Vagina (tissue), 2 donors: ENCODE data around the gene PTPRN2.

Source experiments
- CTCF ChIP-seq, 3 experiments: fragments of 450-650 bp in 2 of 3; fragments of 200-600 bp in 1 of 3; sonication (generic) in 1 of 3; IDR thresholded peaks; one replicate each; pipeline ENCODE4 v1.5.1; 2017 to 2019; ENCODE audit warnings: antibody characterized with exemption in 3 of 3, mild to moderate bottlenecking in 2 of 3, moderate library complexity in 2 of 3
- POLR2A ChIP-seq, 2 donors: fragments of 450-650 bp; IDR thresholded peaks; one replicate each; pipeline ENCODE4 v1.6.1; 2017; ENCODE audit warnings: antibody characterized with exemption in 2 of 2, mild to moderate bottlenecking in 2 of 2, moderate library complexity in 2 of 2
- POLR2AphosphoS5 ChIP-seq, 2 donors: sonication (generic); formaldehyde crosslinking; IDR thresholded peaks; one replicate each; pipeline ENCODE4 v1.9.0; 2017; ENCODE audit warnings: antibody characterized with exemption in 2 of 2, mild to moderate bottlenecking in 2 of 2, low read depth in 1 of 2; ENCODE audit not compliant: insufficient read depth in 1 of 2

DNA sequence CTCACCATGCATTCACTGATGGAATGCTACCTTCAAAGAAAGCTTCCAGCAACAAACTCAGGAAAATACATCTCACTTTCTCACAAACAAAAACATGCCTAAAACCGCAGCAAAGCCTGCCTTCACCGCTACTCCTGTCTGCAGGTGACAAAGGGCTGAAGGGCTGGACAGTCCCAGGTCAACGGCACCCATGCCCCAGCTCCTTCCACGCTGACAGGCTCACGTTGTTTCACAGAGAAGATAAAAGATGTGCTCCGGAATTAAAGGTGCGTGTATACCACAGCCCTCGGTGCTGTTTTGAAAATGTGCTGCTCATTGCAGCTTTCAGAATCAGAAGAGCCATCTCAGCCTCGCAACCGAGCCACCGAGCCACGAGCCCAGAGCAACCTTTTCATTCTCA is 445.0 kb downstream of the PTPRN2 start:
- TF ChIP-seq CTCF (IDR thresholded peaks at IDR 0.05) = no peak
- no peak for TF ChIP-seq POLR2A (IDR thresholded peaks at IDR 0.05)
- no peak for TF ChIP-seq POLR2AphosphoS5 (IDR thresholded peaks at IDR 0.05; ENCODE audit: insufficient read depth in 1 of 2, low read depth in 1 of 2)
